Upper lobe of left lung (tissue), 6 donors: Measurements from ENCODE around the gene PLP1. TPM values are rescaled to one million over a fixed set of nuclear protein-coding genes. Genes with fewer than 3 reads are reported as not detected.

Source experiments
- ATAC-seq, 2 donors: fragments of 200-7000 bp; cut with Tn5 transposase; one replicate each; pipeline ENCODE4 v1.9.1; 2022; ENCODE audit warnings: mild to moderate bottlenecking in 2 of 2, moderate library complexity in 2 of 2; ENCODE audit not compliant: low FRiP score in 2 of 2
- DNase-seq, 2 donors: peaks; one replicate each; pipeline ENCODE4 v3.0.0-alpha.2; 2019 to 2020
- H3K27ac ChIP-seq, 4 donors: fragments of 200-600 bp; sonication (generic); one replicate each; pipeline ENCODE4 v1.5.1; 2016 to 2019
- H3K27me3 ChIP-seq, 4 donors: fragments of 200-600 bp; sonication (generic); one replicate each; pipeline ENCODE4 v1.5.1; 2017 to 2019
- H3K36me3 ChIP-seq, 4 donors: fragments of 200-600 bp; sonication (generic); one replicate each; pipeline ENCODE4 v1.5.1; 2016 to 2019
- H3K4me1 ChIP-seq, 4 donors: fragments of 200-600 bp; sonication (generic); one replicate each; pipeline ENCODE4 v1.5.1; 2018 to 2019
- H3K4me3 ChIP-seq, 4 donors: fragments of 200-600 bp; sonication (generic); one replicate each; pipeline ENCODE4 v1.5.1; 2017 to 2019; ENCODE audit warnings: mild to moderate bottlenecking in 2 of 4, moderate library complexity in 1 of 4
- H3K9me3 ChIP-seq, 4 donors: fragments of 200-600 bp; sonication (generic); one replicate each; pipeline ENCODE4 v1.5.1; 2018 to 2019
- EP300 ChIP-seq, 4 donors: sonication (generic); formaldehyde crosslinking; IDR thresholded peaks; one replicate each; pipeline ENCODE4 v1.5.1; 2017; ENCODE audit warnings: antibody characterized with exemption in 4 of 4, control low read depth in 2 of 4
- POLR2A ChIP-seq, 4 donors: fragments of 450-650 bp; IDR thresholded peaks; one replicate each; pipeline ENCODE4 v1.5.1; 2016 to 2017; ENCODE audit warnings: antibody characterized with exemption in 4 of 4, mild to moderate bottlenecking in 2 of 4
- POLR2AphosphoS5 ChIP-seq, 2 donors: sonication (generic); formaldehyde crosslinking; IDR thresholded peaks; one replicate each; pipeline ENCODE4 v1.5.1; 2017; ENCODE audit warnings: antibody characterized with exemption in 2 of 2
- WGBS, 2 donors: methylation state at CpG; one replicate each; pipeline ENCODE4 v1.1.5; 2017 to 2018; 5-methylcytosine and 5-hydroxymethylcytosine counted together
- total RNA-seq, 6 donors: library from RNA; depleted of rRNA in 4 of 6; stranded (reverse); fragments of >200 nt in 4 of 6; gene quantifications; one replicate each; pipeline versions ENCODE4 v1.1.0 to v1.2.1, GENCODE V29; 2016 to 2021
- TF ChIP-seq, protein P1 (sequence below), 6 experiments: fragments of 450-650 bp in 4 of 6; fragments of 200-600 bp in 2 of 6; sonication (generic) in 2 of 6; IDR thresholded peaks; one replicate each; pipeline ENCODE4 v1.5.1; 2016 to 2019; ENCODE audit warnings: antibody characterized with exemption in 6 of 6
- donor health status: DM: no; HTN: no; CAD: no; lungs with moderate emphysema.
- donor health status: DM: no; HTN: yes; CAD: no; lungs with severe emphysema.

PLP1 gene
- total RNA-seq, 6 donors from 2014 or later: 0.49 to 2.1 TPM; not detected in 4

DNA sequence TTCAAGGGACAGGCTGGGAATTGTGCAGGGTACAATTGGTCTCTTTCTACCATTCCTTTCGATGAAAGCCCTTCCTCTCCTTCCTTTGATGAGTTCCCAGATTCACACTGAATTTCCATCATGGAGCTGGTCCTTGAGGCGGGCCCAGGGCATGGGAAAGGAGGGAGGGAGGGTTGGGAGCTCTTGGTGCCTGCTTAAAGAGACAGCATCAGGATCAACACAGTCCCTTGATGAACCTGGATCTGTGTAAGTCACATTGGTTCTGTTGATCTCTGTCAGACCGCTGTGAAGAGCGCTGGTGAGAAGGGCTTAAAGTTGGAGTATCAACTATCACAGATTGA is 4.4 kb downstream of the PLP1 start:
- TF ChIP-seq EP300 (IDR thresholded peaks at IDR 0.05) (no peak), POLR2A (IDR thresholded peaks at IDR 0.05) (no peak), POLR2AphosphoS5 (IDR thresholded peaks at IDR 0.05) (no peak)
- TF ChIP-seq, protein P1, sequence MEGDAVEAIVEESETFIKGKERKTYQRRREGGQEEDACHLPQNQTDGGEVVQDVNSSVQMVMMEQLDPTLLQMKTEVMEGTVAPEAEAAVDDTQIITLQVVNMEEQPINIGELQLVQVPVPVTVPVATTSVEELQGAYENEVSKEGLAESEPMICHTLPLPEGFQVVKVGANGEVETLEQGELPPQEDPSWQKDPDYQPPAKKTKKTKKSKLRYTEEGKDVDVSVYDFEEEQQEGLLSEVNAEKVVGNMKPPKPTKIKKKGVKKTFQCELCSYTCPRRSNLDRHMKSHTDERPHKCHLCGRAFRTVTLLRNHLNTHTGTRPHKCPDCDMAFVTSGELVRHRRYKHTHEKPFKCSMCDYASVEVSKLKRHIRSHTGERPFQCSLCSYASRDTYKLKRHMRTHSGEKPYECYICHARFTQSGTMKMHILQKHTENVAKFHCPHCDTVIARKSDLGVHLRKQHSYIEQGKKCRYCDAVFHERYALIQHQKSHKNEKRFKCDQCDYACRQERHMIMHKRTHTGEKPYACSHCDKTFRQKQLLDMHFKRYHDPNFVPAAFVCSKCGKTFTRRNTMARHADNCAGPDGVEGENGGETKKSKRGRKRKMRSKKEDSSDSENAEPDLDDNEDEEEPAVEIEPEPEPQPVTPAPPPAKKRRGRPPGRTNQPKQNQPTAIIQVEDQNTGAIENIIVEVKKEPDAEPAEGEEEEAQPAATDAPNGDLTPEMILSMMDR (IDR thresholded peaks at IDR 0.05): no peak
- H3K4me1 ChIP-seq: no peaks in the 10 kb centered on the region
- H3K9me3 ChIP-seq: no peaks in the 10 kb centered on the region
- no peak overlapping the region for H3K27ac ChIP-seq
- H3K27me3 ChIP-seq: no peaks in the 10 kb centered on the region
- H3K4me3 ChIP-seq: no peak overlapping the region
- ATAC-seq: no peak
- no peaks in the 10 kb centered on the region for H3K36me3 ChIP-seq
- no peak for DNase-seq
- WGBS, 2 donors: 82 to 87% methylated on average over 4 of the region's 4 CpGs

DNA sequence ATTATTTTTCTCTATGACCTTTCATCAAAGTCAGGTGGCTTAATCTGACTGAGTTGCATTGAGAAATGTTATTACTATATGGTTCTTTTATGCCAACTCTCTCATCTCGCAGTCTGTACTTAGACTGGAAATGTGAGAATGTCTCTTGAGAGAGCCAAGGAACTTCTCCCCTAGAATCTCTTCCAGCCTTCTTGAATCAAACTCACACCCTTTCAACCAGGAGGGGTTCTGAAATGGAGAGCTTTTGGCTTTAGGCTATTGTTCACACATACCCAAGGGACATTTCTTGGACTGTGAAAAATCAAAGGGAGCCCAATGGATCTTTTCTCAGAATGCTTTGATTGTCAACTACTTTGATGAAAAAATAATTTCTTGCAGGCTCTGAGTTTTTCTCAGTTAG is 5.1 kb downstream of the PLP1 start:
- no peak overlapping the region for H3K4me3 ChIP-seq
- DNase-seq: no peak
- H3K27me3 ChIP-seq: no peaks in the 10 kb centered on the region
- TF ChIP-seq, protein P1 (IDR thresholded peaks at IDR 0.05): no peak
- TF ChIP-seq POLR2AphosphoS5 (IDR thresholded peaks at IDR 0.05): no peak
- TF ChIP-seq EP300 (IDR thresholded peaks at IDR 0.05): no peak
- no peak for TF ChIP-seq POLR2A (IDR thresholded peaks at IDR 0.05)
- WGBS, 2 donors: 83 to 86% methylated on average over 1 of the region's 1 CpG
- H3K36me3 ChIP-seq: no peaks in the 10 kb centered on the region
- no peak overlapping the region for H3K27ac ChIP-seq
- no peaks in the 10 kb centered on the region for H3K4me1 ChIP-seq
- no peak for ATAC-seq
- no peaks in the 10 kb centered on the region for H3K9me3 ChIP-seq

DNA sequence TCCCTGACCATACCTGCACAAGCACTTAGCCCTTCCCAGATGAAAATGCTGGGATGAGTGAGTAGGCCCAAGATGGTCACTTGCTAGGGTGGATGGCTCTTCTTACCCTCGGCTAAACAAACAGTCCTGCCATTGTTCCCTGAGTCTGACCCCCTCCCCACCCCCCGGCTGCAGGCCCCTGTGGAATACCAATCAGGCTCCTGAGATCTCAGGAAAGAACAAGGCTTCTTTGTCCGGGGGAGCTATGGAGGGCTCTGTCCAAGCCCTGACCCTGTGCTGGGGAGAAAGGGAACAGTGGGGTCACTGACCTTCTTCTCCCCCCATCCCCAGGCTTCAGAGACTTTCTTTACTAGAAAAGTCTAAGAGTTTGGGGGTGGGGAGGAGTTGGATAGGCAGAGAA is 6.0 kb downstream of the PLP1 start:
- TF ChIP-seq EP300 (IDR thresholded peaks at IDR 0.05): no peak
- TF ChIP-seq, protein P1 (IDR thresholded peaks at IDR 0.05): no peak
- TF ChIP-seq POLR2A (IDR thresholded peaks at IDR 0.05): no peak
- no peak for TF ChIP-seq POLR2AphosphoS5 (IDR thresholded peaks at IDR 0.05)
- H3K36me3 ChIP-seq: no peaks in the 10 kb centered on the region
- no peaks in the 10 kb centered on the region for H3K27me3 ChIP-seq
- ATAC-seq: no peak
- DNase-seq: no peak
- no peaks in the 10 kb centered on the region for H3K9me3 ChIP-seq
- WGBS, 2 donors: 72% methylated on average over 3 of the region's 3 CpGs; no CpG with 5 or more reads in 1 of the 2 donors
- H3K4me3 ChIP-seq: no peak overlapping the region
- H3K4me1 ChIP-seq: no peaks in the 10 kb centered on the region
- no peak overlapping the region for H3K27ac ChIP-seq

DNA sequence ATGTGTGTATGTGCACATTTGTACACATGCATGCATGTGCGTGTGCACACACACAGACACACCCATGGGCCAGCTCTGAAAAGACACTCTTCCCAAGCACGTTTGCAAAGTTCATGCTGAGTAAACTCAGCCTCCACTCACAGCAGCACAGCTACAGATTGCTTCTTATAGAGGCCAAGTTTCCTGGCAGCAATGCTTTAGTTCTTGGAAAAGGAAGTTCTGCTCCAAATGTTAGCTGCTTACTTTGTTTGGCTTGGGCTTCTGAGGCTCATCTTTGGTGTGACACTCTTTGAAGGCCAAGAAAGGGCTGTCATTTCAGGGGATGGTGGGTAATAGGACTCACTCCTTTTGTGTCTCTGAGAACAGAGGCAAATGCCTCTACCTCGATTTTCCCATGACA is 6.6 kb downstream of the PLP1 start:
- H3K36me3 ChIP-seq: no peaks in the 10 kb centered on the region
- H3K27ac ChIP-seq: no peak overlapping the region
- DNase-seq: no peak
- no peaks in the 10 kb centered on the region for H3K9me3 ChIP-seq
- no peaks in the 10 kb centered on the region for H3K27me3 ChIP-seq
- ATAC-seq: no peak
- no peak overlapping the region for H3K4me3 ChIP-seq
- TF ChIP-seq EP300 (IDR thresholded peaks at IDR 0.05) (no peak), POLR2A (IDR thresholded peaks at IDR 0.05) (no peak), POLR2AphosphoS5 (IDR thresholded peaks at IDR 0.05) (no peak)
- TF ChIP-seq, protein P1 (IDR thresholded peaks at IDR 0.05): no peak
- no peaks in the 10 kb centered on the region for H3K4me1 ChIP-seq
- 61 to 67% methylated on average over 1 to 3 of the region's 3 CpGs for WGBS, 2 donors

DNA sequence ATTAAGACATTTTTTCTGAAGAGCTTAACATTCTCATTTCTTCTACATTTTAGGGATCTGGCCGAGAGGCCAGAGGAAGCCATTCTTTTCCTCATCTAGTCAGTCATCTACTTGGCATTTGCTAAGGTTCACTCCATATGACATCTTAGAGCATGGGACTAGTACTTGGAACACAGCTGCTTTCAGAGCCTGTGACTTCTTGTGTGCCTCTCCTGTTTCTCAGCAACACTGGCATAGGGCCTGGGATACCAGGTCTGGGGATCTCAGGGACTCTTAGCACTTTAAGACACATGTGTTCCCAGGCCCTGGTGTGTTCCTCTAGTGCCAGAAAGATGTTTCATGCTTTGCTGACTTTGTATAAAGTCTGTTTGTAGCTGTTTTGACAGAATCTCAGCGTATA is 7.3 kb downstream of the PLP1 start:
- WGBS, 2 donors: 72 to 73% methylated on average over 2 of the region's 2 CpGs
- no peak overlapping the region for H3K4me3 ChIP-seq
- DNase-seq (no peak), ATAC-seq (no peak)
- H3K27ac ChIP-seq: no peak overlapping the region
- no peaks in the 10 kb centered on the region for H3K27me3 ChIP-seq
- TF ChIP-seq EP300 (IDR thresholded peaks at IDR 0.05) (no peak), POLR2A (IDR thresholded peaks at IDR 0.05) (no peak), POLR2AphosphoS5 (IDR thresholded peaks at IDR 0.05) (no peak)
- TF ChIP-seq, protein P1 (IDR thresholded peaks at IDR 0.05): no peak
- no peaks in the 10 kb centered on the region for H3K9me3 ChIP-seq
- H3K36me3 ChIP-seq: no peaks in the 10 kb centered on the region
- no peaks in the 10 kb centered on the region for H3K4me1 ChIP-seq
